Brain microvascular endothelial cell (primary cell): Measurements from ENCODE around the gene SNRNP200.

ENCODE experiments used
- DNase-seq: peaks from one replicate; pipeline ENCODE4 v3.0.0-alpha.2; 2020
- H3K27ac ChIP-seq: fragments of 250-450 bp; sonication (Bioruptor Pico); 2 replicates; pipeline ENCODE4 v1.5.1; 2020; ENCODE audit warnings: mild to moderate bottlenecking, moderate library complexity
- H3K27me3 ChIP-seq: fragments of 250-450 bp; sonication (Bioruptor Pico); replicated peaks from 2 replicates; pipeline ENCODE4 v1.5.1; 2020; ENCODE audit warnings: mild to moderate bottlenecking
- H3K36me3 ChIP-seq: fragments of 250-450 bp; sonication (Bioruptor Pico); replicated peaks from 2 replicates; pipeline ENCODE4 v1.5.1; 2020; ENCODE audit warnings: mild to moderate bottlenecking
- H3K4me3 ChIP-seq: 2 replicates; pipeline ENCODE4 v1.5.1; 2011; ENCODE audit warnings: low read depth, mild to moderate bottlenecking, control low read depth, low read length, moderate library complexity
- CTCF ChIP-seq: IDR thresholded peaks from 2 replicates; pipeline ENCODE4 v1.5.1; 2011; ENCODE audit warnings: low read depth, mild to moderate bottlenecking, moderate library complexity, low read length, control low read depth, inconsistent platforms; ENCODE audit errors: missing control alignments
- in situ Hi-C: cut with HindIII; loops from 2 replicates; pipeline ENCODE4 v1.10.0; 2017; ENCODE audit warnings: low sequenced_read_pairs, low pct_ligation_motif_present

The SNRNP200 gene

GRCh38 chr2:96345868-96346462 lies 40.6 kb upstream of the SNRNP200 start:
- Histone ChIP-seq H3K36me3 (no peaks in the 10 kb centered on the region), H3K4me3 (no peak overlapping the region), H3K27ac (no peak overlapping the region), H3K27me3 (no peaks in the 10 kb centered on the region)
- in situ Hi-C loops = no loop called here
- TF ChIP-seq CTCF = no peak
- no peak for DNase-seq

GRCh38 chr2:96345438-96345837 lies 40.1 kb upstream of the SNRNP200 start:
- no peaks in the 10 kb centered on the region for H3K27me3 ChIP-seq
- DNase-seq = no peak
- H3K36me3 ChIP-seq = no peaks in the 10 kb centered on the region
- in situ Hi-C loops = no loop called here
- no peak overlapping the region for H3K4me3 ChIP-seq
- peak; percentile 56 for TF ChIP-seq CTCF
- no peak overlapping the region for H3K27ac ChIP-seq

GRCh38 chr2:96344011-96344410 lies 38.7 kb upstream of the SNRNP200 start:
- in situ Hi-C loops = no loop called here
- Histone ChIP-seq H3K27ac (no peak overlapping the region), H3K27me3 (no peaks in the 10 kb centered on the region), H3K4me3 (no peak overlapping the region), H3K36me3 (no peaks in the 10 kb centered on the region)
- DNase-seq = peak; percentile 42
- no peak for TF ChIP-seq CTCF

GRCh38 chr2:96342085-96342484 lies 36.7 kb upstream of the SNRNP200 start:
- Histone ChIP-seq H3K36me3 (no peaks in the 10 kb centered on the region), H3K27ac (no peak overlapping the region), H3K4me3 (no peak overlapping the region), H3K27me3 (no peaks in the 10 kb centered on the region)
- peak; percentile 94 for DNase-seq
- no peak for TF ChIP-seq CTCF
- in situ Hi-C loops = no loop called here

GRCh38 chr2:96341641-96342040 lies 36.3 kb upstream of the SNRNP200 start:
- Histone ChIP-seq H3K4me3 (no peak overlapping the region), H3K36me3 (no peaks in the 10 kb centered on the region), H3K27ac (no peak overlapping the region), H3K27me3 (no peaks in the 10 kb centered on the region)
- in situ Hi-C loops = no loop called here
- no peak for TF ChIP-seq CTCF
- DNase-seq = no peak
